ENCODE data around the gene UBE2E2.
"Not testable (repeated sequence)": the region's sequence is repeated elsewhere in the genome, so short reads cannot be mapped to it uniquely, and the experiment has no call there.

UBE2E2 gene

DNA sequence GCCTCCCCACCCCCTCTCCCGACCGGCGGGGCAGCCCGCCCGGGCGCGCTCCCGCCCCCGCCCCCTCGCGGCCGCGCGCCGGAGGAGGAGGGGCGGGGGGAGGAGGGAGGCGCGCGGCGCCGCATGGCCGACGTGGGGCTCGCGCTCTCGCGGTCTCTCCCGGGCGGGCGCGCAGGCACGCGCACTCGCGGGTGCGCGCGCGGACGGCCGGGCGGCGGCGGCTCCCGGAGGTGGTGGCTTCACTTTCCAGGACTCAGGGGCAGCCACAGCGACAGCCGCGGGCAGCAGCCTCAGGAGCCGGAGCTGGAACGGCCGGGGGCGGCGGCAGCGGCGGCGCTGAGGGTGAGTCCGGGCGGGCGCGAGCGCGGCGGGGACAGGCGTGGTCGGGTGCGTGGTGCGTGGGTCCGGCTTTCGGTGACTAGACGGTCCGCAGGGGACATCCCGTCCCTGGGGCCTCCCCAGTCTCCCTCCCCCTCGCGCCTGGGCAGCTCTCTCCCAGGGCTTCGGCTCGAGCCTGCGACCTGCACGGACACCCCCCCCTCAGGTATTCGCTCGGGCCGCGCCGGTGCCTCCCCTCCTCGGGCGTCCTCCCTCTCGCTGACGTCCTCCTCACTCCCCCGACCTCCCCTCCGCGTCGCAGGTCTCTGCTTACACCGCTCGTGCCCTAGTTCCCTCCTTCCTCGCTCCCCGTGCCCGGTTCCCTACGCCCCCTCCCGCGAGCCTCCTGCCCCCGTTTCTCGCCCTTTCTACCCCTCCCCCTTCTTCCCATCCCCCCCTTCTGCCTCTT, at the start of gene UBE2E2:
Gene UBE2E2 (plus strand): TSS at position 407 of the 787 bp plus-strand sequence.
- DNase-seq, result peak; percentile 28

- DNase-seq, result no peak
Observed at GRCh38 chr3:23153436-23153835, 49.7 kb upstream of the UBE2E2 start.

DNA sequence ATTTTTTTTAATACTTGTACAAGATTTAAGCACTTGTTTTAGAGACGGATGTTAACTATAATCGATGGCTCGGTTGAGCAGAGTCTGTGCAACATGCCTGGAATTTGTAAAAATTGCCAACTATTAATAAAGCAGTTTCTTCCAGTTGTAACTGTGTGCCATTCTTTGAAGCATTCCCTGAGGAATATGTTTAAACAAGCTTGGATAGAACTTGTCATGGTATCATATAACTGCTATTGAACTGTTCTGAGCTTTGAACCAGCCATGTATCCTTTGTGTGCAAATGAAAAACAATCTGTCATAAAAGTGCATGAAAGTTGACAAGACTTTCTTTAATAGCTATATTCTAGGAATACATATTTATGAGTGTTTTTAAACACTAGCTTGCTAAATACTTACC, 45.8 kb upstream of the UBE2E2 start:
- DNase-seq, result no peak

- DNase-seq, result no peak
Observed at GRCh38 chr3:23159929-23160328, 43.2 kb upstream of the UBE2E2 start.

DNA sequence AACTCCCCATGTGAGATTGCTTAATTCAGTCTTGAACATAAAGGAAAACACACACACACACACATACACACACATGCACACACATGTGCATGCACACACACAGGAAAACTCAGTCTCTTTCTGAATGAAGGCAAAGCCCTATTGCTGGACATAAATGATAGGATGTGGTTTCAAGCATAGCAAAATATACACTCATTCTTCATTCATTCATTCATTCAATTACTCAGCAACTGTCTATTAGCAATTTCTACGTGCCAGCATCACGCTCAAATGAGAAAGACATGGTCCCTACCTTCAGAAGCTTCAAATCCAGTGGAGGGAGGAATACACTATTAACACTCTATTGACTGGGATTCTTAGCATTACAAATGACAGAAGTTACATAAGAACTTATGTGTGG, 41.8 kb upstream of the UBE2E2 start:
- DNase-seq, result no peak

DNA sequence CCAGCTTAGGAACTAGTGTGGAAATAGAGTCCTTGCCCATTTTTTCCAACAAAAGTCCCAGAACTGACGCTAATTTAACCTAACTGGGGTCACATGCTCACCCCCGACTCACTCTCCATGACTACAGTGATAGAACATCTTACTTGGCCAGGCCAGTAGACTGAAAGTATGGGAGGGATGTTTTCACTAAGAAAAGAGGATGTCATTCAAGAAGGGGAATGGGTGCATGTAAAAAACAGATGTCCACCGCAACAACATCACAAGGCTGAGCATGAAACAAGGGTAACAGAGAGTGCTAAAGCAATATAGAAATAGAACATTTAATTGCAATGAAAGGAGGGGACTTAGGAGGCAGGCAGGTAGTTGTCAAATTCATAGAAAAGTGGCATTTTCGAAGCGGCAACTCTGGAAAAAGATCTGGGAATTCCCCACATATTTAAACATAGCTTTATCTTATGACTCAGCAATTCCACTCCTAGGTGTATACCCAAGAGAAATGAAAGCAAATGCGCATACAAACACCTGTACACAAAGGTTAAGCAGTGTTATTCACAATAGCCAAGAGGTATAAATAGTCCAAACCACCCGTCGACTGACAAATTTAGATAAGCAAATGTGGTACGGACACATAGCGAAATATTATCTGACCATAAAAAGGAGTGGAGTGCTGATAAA, 41.1 kb upstream of the UBE2E2 start:
- no peak for DNase-seq

DNA sequence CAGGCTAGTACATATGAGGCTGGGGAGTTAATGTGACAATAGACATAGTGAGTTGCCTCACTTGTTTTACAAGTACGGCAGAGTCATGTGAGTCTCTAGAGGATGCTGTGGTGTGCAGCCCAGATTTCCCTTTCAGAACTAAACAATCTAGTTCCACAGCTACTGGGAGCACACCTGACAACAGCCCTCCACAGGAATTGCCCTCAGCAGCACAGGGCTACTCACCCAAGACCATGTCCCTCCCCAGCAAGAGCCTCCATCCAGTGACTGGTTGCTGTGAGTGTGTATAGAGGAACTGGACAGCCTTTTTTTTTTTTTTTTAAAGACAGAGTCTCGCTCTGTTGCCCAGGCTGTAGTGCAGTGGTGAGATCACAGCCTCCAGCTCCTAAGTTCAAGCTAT, 40.2 kb upstream of the UBE2E2 start:
- DNase-seq, result no peak

- DNase-seq, result no peak
Observed at GRCh38 chr3:23164746-23165145, 38.4 kb upstream of the UBE2E2 start.

GRCh38 chr3:23165571-23165970, 37.6 kb upstream of the UBE2E2 start:
- DNase-seq, result no peak

- DNase-seq, result no peak
Observed at GRCh38 chr3:23166276-23166675, 36.9 kb upstream of the UBE2E2 start.

- DNase-seq, result no peak
Observed at GRCh38 chr3:23166845-23167244, 36.3 kb upstream of the UBE2E2 start.

DNA sequence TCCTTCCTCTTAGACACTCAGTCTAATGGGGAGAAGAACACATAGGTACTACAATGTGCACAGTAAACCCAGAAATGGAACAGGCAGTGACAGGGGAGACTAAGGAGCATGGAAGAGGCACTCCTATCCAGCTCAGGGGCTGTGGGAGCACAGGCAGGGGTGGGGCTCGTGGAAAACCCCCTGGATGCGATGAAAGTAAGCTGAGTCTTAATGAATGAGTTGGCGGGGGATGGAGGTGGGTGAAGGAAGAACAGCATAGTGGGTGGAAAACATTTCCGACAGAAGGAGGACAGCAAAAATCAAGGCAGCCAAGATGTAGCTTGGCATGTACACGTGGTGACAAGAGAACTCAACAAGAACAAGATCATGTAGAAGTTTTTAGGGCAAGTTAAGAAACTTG, 33.6 kb upstream of the UBE2E2 start:
- DNase-seq, result no peak

DNA sequence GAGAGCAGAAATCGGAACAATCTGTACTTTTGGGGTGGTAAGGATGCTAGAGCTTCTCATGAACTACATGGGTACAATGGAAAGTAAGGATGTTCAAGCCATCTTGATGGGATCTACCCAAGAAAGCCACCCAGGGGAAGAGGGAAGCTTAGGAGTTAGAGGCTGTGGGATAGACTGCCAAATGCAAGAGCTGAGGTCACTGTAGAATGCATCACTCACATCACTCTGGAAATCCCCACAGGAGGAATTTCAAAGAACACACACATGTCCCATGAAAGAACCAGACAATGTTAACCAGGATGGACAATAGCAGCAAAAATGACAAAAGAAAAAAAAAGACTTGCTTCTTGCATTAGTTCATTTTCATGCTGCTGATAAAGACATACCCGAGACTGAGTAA, 32.8 kb upstream of the UBE2E2 start:
- no peak for DNase-seq

DNA sequence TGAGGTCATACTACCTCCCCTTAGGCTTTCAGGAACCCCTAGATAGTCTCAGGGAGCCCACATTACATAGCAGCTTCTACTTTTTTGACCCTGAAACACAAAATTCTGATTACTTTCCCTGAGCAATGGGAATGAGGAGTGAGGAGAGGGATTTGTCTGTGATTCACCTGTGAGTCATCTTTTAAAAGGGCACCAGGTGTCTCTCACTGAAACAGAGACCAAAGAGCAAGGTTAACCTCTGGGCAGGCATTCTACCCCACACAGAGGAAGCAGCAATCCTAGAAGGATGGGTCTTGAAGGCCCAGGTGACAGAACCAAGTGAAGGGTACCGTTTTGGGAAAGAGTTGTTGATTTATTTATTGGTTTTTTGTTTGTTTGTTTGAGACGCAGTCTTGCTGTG, 31.1 kb upstream of the UBE2E2 start:
- DNase-seq, result no peak

- DNase-seq, result no peak
Observed at GRCh38 chr3:23174426-23175039, 28.6 kb upstream of the UBE2E2 start.

DNA sequence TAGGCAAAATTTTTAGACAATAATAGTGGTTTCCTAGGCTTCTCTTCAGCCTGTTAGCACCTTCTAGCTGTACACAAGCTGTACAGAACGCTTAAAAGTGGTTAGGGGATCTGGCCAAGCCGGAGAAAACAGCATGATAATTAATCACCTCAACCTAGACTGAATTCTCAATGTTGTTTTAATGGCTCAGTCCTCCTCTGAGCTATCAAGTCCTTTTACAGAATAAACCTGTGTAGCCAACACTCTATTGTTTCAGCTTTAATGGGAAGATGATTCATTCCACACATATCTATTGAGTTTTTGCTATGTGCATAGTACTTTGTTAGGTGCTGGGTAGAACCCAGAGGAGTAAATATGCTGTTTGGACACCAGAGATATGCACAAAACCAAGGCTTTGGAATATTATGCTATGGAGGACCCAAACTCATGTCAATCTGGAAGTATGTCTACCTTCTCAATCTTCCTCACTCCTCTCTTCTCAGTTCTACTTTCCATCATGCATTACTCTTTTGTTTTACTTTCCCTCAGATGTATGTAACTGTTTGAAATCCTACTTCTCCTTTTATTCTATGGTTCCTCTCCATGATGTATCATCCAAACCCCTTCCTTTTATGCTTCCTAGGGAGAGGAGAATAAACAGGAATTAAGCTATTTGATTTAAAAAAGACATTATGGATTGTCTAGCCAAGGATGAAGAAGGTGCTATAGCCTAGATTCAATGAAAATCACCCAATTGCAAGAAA, 27.6 kb upstream of the UBE2E2 start:
- DNase-seq, result no peak

DNA sequence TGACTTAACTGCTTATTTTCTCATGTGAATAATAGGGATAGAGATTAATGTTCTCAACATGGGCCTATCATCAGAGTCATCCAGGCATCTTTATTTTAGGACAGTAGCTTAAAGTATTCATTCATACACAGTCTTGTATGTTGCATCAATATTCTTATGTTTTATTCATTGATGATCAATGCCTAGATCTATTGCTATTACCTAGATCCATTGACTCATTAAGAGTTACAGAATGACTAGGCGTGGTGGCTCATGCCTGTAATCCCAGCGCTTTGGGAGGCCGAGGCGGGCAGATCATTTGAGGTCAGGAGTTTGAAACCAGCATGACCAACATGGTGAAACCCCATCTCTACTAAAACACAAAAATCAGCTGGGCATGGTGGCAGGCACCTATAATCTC, 26.3 kb upstream of the UBE2E2 start:
- DNase-seq, result not testable (repeated sequence)

DNA sequence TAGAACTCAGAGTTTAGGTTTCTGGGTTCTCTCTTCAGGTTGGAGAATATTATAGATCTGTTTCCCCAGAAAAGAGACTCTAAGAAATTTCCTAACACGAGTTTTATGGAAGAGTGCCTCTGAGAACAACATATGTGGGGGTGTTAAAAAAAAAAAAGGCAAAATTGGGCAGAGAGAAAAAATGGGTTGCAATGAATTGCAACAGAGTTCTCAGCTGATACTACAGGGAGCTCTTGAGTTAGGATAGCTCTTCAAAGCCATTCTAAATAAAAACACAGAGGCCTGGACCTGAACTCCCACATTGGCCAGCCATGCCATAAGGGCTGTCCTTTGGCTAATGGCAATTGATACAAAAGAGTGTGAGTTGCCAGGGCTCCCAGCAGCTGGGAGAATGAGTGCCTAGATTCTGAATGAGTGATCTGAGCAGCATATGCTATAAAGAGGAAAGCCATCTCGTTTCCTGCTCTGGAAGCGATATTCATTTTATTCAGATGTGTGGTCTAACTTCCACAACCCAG, 20.1 kb upstream of the UBE2E2 start:
- DNase-seq, result no peak

DNA sequence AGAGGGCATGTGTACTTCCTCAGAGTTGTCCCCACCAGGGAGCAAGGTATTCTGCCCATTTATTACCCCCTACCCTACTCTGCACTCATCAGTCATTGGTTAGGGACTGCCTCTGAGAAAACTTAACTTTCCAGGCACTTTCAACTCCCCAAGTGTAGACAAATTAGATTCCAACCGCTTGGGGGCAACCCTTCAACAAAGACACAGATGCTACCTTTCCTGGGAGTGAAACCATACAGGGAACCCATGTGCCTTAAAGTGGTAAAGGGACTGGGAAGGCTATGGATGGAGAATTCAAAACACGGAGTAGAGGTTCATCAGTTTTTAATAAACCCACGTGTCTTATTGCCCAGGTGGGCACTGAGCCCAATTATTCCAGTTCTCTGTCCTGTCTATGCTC, 19.4 kb upstream of the UBE2E2 start:
- DNase-seq, result no peak

DNA sequence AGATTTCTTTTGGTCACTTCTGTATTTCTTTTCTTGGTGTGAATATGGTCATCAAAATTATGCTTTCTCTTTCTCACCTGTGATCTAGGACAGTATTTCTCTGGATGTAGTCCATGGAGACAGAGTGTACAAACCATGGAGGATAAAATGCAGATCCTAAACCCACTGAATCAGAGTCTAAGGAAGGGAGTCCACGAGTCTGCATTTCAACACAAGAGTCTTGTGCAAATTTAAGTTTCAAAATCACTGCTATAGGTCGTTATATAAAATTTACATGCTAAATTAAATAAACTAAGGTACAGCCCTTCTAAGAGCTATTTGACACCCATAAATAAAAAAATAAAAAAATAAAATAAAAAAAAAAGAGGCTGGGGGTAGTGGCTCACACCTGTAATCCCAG, 17.3 kb upstream of the UBE2E2 start:
- no peak for DNase-seq

GRCh38 chr3:23189187-23189586, 13.9 kb upstream of the UBE2E2 start:
- no peak for DNase-seq

DNA sequence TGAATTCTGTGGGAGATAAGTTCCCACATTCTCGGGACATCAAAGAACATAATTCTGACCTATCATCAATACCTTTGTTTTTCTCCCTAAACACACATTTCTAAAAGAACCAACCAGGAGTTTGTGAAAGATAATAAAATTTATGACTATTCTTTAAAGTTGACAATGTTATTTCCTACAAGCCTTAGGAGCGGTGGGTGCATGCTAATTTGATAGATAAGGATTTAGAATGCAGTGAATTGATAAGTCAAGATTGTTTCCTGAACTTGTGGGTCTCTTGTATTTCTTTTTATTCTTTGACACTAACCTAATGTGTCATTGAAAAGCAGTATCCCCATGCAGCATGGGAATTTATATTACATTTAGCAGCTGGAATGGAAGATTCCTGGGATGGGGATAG, 10.3 kb upstream of the UBE2E2 start:
- DNase-seq, result no peak

- no peak for DNase-seq
Observed at GRCh38 chr3:23193831-23194230, 9.3 kb upstream of the UBE2E2 start.
